GM21447 (cell line): ENCODE results near the gene REEP2.

ENCODE experiments used
- ATAC-seq: cut with Tn5 transposase; IDR thresholded peaks from one replicate; pipeline ENCODE4 v1.9.1; 2021; ENCODE audit not compliant: unreplicated experiment

Gene REEP2

DNA sequence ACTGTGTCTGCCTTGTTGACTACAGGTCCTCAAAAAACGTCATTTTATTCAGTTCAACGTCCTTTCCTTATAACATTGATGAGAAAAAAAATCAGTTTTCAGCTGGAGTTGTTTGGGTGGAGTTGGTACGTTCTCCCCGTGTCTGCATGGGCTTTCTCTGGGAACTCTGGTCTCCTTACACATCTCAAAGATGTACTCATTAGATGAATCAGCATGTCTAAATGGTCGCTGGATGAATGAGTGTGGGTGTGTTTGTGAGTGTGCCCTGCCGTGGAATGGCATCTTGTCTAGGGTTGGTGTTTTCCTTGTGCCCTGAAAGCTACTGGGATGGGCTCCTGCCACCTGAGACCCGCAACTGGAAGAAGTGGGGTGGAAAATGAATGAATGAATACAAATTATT lies 56.5 kb downstream of the REEP2 start:
- ATAC-seq = no peak
